Endothelial cell (in vitro differentiated cells): ENCODE measurements around the gene GPNMB. TPM values are rescaled to one million over a fixed set of nuclear protein-coding genes. Genes with fewer than 3 reads are reported as not detected.

Experiments
- DNase-seq: peaks from one replicate; pipeline ENCODE4 v3.0.0; 2021; ENCODE audit warnings: low spot score
- H3K27ac Mint-ChIP-seq: one replicate; pipeline ENCODE4 v1.8.0; 2021; ENCODE audit warnings: mixed read lengths, inconsistent platforms; ENCODE audit not compliant: unreplicated experiment
- H3K27me3 Mint-ChIP-seq: one replicate; pipeline ENCODE4 v1.8.0; 2021; ENCODE audit warnings: mild to moderate bottlenecking, moderate library complexity, mixed read lengths, inconsistent platforms; ENCODE audit not compliant: unreplicated experiment
- H3K36me3 Mint-ChIP-seq: one replicate; pipeline ENCODE4 v1.8.0; 2021; ENCODE audit warnings: mild to moderate bottlenecking, low read depth, mixed read lengths, inconsistent platforms; ENCODE audit not compliant: unreplicated experiment
- H3K4me1 Mint-ChIP-seq: one replicate; pipeline ENCODE4 v1.8.0; 2021; ENCODE audit warnings: mild to moderate bottlenecking, mixed read lengths, inconsistent platforms; ENCODE audit not compliant: unreplicated experiment
- H3K4me3 Mint-ChIP-seq: one replicate; pipeline ENCODE4 v1.8.0; 2021; ENCODE audit warnings: mild to moderate bottlenecking, mixed read lengths, inconsistent platforms; ENCODE audit not compliant: unreplicated experiment
- H3K9me3 Mint-ChIP-seq: one replicate; pipeline ENCODE4 v1.8.0; 2021; ENCODE audit warnings: mixed read lengths, inconsistent platforms; ENCODE audit not compliant: unreplicated experiment
- CTCF ChIP-seq: fragments of 200-600 bp; sonication (generic); IDR thresholded peaks from one replicate; pipeline ENCODE4 v1.5.0; 2021; ENCODE audit warnings: antibody characterized with exemption; ENCODE audit not compliant: unreplicated experiment
- total RNA-seq: library from RNA; stranded (reverse); fragmentation: NEBNext Ultra II Directional; extraction: Animal tissue kit (Norgen Biotek cat#: 25700); gene quantifications from one replicate; pipeline ENCODE4 v1.2.1, GENCODE V29; 2021; ENCODE audit not compliant: unreplicated experiment

GPNMB gene
- total RNA-seq, 1 donor from 2014 or later: 0.49 TPM

GRCh38 chr7:23211589-23211988, 35.0 kb upstream of the GPNMB start:
- no peak for DNase-seq
- no peak overlapping the region for H3K27ac Mint-ChIP-seq
- H3K4me1 Mint-ChIP-seq: no peaks in the 10 kb centered on the region
- no peaks in the 10 kb centered on the region for H3K36me3 Mint-ChIP-seq
- TF ChIP-seq CTCF: no peak
- no peak overlapping the region for H3K4me3 Mint-ChIP-seq
- no peaks in the 10 kb centered on the region for H3K27me3 Mint-ChIP-seq
- no peaks in the 10 kb centered on the region for H3K9me3 Mint-ChIP-seq

GRCh38 chr7:23212395-23212794, 34.2 kb upstream of the GPNMB start:
- TF ChIP-seq CTCF: no peak
- Mint-ChIP-seq H3K4me1 (no peaks in the 10 kb centered on the region), H3K4me3 (no peak overlapping the region), H3K9me3 (no peaks in the 10 kb centered on the region), H3K27me3 (no peaks in the 10 kb centered on the region), H3K36me3 (no peaks in the 10 kb centered on the region), H3K27ac (no peak overlapping the region)
- no peak for DNase-seq

GRCh38 chr7:23212841-23213240, 33.7 kb upstream of the GPNMB start:
- H3K4me1 Mint-ChIP-seq: no peaks in the 10 kb centered on the region
- H3K9me3 Mint-ChIP-seq: no peaks in the 10 kb centered on the region
- no peak for TF ChIP-seq CTCF
- no peak overlapping the region for H3K4me3 Mint-ChIP-seq
- no peaks in the 10 kb centered on the region for H3K27me3 Mint-ChIP-seq
- DNase-seq: no peak
- no peaks in the 10 kb centered on the region for H3K36me3 Mint-ChIP-seq
- H3K27ac Mint-ChIP-seq: no peak overlapping the region

- no peaks in the 10 kb centered on the region for H3K27me3 Mint-ChIP-seq
- H3K36me3 Mint-ChIP-seq: no peaks in the 10 kb centered on the region
- H3K9me3 Mint-ChIP-seq: no peaks in the 10 kb centered on the region
- H3K4me3 Mint-ChIP-seq: no peak overlapping the region
- TF ChIP-seq CTCF: no peak
- H3K4me1 Mint-ChIP-seq: no peaks in the 10 kb centered on the region
- no peak for DNase-seq
- H3K27ac Mint-ChIP-seq: no peak overlapping the region
Observed at GRCh38 chr7:23213755-23214154, 32.8 kb upstream of the GPNMB start.

- Mint-ChIP-seq H3K27me3 (no peaks in the 10 kb centered on the region), H3K4me3 (no peak overlapping the region), H3K36me3 (no peaks in the 10 kb centered on the region), H3K9me3 (no peaks in the 10 kb centered on the region), H3K4me1 (no peaks in the 10 kb centered on the region), H3K27ac (no peak overlapping the region)
- DNase-seq: no peak
- TF ChIP-seq CTCF: no peak
Observed at GRCh38 chr7:23214423-23214822, 32.2 kb upstream of the GPNMB start.
